Naive B cell (primary cell): ENCODE data around the gene RUBCNL. TPM values are rescaled to one million over a fixed set of nuclear protein-coding genes. Genes with fewer than 3 reads are reported as not detected.
A peak's percentile ranks its signal among the peaks of the same experiment; 100 is the strongest.
"Not testable (repeated sequence)": the region's sequence is repeated elsewhere in the genome, so short reads cannot be mapped to it uniquely, and the experiment has no call there.

Experiments used
- ATAC-seq, 2 donors: fragments of 150-1000 bp; cut with Tn5 transposase; 2 replicates each; pipeline ENCODE4 v1.10.0; 2021; ENCODE audit warnings: low read depth in 2 of 2, mild to moderate bottlenecking in 2 of 2, moderate library complexity in 2 of 2
- DNase-seq: peaks from one replicate; pipeline ENCODE4 v3.0.0; 2022
- H3K27ac Mint-ChIP-seq, 6 donors: one replicate each; pipeline ENCODE4 v1.8.0; 2020 to 2022; ENCODE audit warnings: mild to moderate bottlenecking in 6 of 6, mixed read lengths in 6 of 6, moderate library complexity in 5 of 6, inconsistent platforms in 2 of 6
- H3K27me3 Mint-ChIP-seq, 3 donors: one replicate each; pipeline ENCODE4 v1.8.0; 2021 to 2022; ENCODE audit warnings: mixed read lengths in 3 of 3, mild to moderate bottlenecking in 1 of 3
- H3K36me3 Mint-ChIP-seq, 2 donors: one replicate each; pipeline ENCODE4 v1.8.0; 2020 to 2022; ENCODE audit warnings: mixed read lengths in 2 of 2, inconsistent platforms in 1 of 2, mild to moderate bottlenecking in 1 of 2
- H3K4me1 Mint-ChIP-seq, 3 donors: one replicate each; pipeline ENCODE4 v1.8.0; 2020 to 2022; ENCODE audit warnings: mixed read lengths in 3 of 3, inconsistent platforms in 1 of 3, mild to moderate bottlenecking in 1 of 3, moderate library complexity in 1 of 3
- H3K4me3 Mint-ChIP-seq, 8 donors: one replicate each; pipeline ENCODE4 v1.8.0; 2020 to 2022; ENCODE audit warnings: mild to moderate bottlenecking in 8 of 8, mixed read lengths in 8 of 8, moderate library complexity in 8 of 8, inconsistent platforms in 2 of 8
- H3K9me3 Mint-ChIP-seq, 7 donors: one replicate each; pipeline ENCODE4 v1.8.0; 2020 to 2022; ENCODE audit warnings: mixed read lengths in 7 of 7, mild to moderate bottlenecking in 5 of 7, inconsistent platforms in 2 of 7, moderate library complexity in 1 of 7
- polyA plus RNA-seq, 6 donors: library from polyadenylated mRNA; unstranded; fragments of 300-500 nt; fragmentation: Illumina TruSeq; gene quantifications; one replicate each; pipeline ENCODE4 v1.2.3, GENCODE V29; 2021; ENCODE audit warnings: low read depth in 6 of 6

RUBCNL gene, protein sequence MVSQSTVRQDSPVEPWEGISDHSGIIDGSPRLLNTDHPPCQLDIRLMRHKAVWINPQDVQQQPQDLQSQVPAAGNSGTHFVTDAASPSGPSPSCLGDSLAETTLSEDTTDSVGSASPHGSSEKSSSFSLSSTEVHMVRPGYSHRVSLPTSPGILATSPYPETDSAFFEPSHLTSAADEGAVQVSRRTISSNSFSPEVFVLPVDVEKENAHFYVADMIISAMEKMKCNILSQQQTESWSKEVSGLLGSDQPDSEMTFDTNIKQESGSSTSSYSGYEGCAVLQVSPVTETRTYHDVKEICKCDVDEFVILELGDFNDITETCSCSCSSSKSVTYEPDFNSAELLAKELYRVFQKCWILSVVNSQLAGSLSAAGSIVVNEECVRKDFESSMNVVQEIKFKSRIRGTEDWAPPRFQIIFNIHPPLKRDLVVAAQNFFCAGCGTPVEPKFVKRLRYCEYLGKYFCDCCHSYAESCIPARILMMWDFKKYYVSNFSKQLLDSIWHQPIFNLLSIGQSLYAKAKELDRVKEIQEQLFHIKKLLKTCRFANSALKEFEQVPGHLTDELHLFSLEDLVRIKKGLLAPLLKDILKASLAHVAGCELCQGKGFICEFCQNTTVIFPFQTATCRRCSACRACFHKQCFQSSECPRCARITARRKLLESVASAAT
- polyA plus RNA-seq = 100 to 1,000 TPM; 102 to 156 (median 129) TPM

DNA sequence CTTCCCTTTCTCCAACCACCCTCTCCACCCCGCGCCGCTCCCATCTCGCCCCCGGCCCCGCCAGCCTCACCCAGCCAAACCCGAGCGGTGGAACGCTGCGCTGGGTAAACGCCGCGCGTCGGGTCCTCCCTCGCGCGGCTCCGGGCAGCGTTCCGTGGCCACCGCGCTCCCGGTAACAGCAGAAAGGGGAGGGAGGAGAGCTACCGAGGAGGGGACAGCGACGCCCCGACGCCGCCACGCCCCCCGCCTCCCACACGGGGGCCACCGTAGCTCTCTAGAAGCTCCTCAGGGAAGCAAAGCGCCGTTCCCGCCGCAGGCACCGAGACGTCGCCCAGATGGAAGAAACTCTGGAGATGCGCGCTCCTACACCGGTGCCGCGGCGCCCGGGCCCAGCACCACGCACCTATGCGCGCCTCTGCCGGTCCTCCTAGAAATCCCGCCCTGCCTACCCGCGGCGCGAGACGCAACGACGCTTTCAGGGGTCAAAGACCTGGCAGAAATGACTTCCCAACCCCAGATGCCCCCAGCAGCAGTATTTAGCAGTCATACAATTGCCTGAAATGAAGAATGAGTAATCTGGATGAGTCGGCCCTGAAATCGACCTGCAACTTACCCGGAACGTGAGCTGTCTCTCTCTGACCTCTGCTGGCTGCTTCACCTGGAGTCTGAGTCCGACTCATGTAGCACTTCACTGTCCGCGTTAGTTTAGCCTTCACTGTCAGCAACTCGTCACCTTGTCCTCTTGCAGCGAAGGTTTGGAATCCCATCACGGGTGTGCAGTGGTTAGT is at the start of gene RUBCNL:
Gene RUBCNL (minus strand): TSS at position 189 of the 788 bp plus-strand sequence. CDS start 14,777 bp downstream, outside the sequence.
- Mint-ChIP-seq H3K36me3 (peaks cover 24 to 26% of the 10 kb centered on the region in 2 donors), H3K4me1 (peaks cover 43 to 66% (median 64%) of the 10 kb centered on the region in 3 donors), H3K27me3 (no peaks in the 10 kb centered on the region), H3K4me3 (peak within 1 kb of the TSS; percentile 93 to 100 (median 98)), H3K9me3 (peaks cover 0 to 2% (median 0%) of the 10 kb centered on the region in 7 donors), H3K27ac (peak within 1 kb of the TSS; percentile 78 to 99 (median 97))
- DNase-seq = peak; percentile 64
- ATAC-seq = peak; percentile 37 to 52

DNA sequence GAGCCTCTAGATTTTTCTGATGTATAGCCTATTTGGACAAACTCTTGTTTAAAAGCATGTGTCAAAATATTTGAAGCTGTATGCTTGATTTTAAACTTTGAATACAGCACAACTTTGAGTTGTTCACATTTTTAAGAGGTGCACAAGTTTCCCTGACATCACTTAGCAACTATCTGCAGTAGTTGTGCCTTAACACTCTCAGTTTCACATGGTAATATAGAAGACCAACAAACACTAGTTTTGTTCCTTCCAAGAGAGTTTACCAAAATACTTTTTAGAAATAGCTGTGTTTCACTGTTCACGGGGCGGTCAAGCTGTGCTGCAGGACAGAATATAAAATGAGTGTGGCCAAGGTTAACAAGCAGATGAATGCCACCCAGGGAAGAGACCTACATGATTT is 42.5 kb upstream of the RUBCNL start:
- DNase-seq, ATAC-seq, H3K36me3 Mint-ChIP-seq, H3K9me3 Mint-ChIP-seq, H3K4me1 Mint-ChIP-seq, H3K27me3 Mint-ChIP-seq, H3K27ac Mint-ChIP-seq, H3K4me3 Mint-ChIP-seq: not testable (repeated sequence)

- Mint-ChIP-seq H3K27me3 (no peaks in the 10 kb centered on the region), H3K4me1 (peaks cover 39 to 62% (median 40%) of the 10 kb centered on the region in 3 donors), H3K4me3 (peak overlapping the region in 5 of 8 donors; percentile 7 to 78 (median 35)), H3K27ac (peak overlapping the region in 2 of 6 donors; percentile 21 to 34), H3K9me3 (peaks cover 0 to 4% (median 0%) of the 10 kb centered on the region in 7 donors), H3K36me3 (no peaks in the 10 kb centered on the region)
- ATAC-seq (peak; percentile 14 to 21), DNase-seq (no peak)
Observed at GRCh38 chr13:46405457-46405856, 18.4 kb upstream of the RUBCNL start.

DNA sequence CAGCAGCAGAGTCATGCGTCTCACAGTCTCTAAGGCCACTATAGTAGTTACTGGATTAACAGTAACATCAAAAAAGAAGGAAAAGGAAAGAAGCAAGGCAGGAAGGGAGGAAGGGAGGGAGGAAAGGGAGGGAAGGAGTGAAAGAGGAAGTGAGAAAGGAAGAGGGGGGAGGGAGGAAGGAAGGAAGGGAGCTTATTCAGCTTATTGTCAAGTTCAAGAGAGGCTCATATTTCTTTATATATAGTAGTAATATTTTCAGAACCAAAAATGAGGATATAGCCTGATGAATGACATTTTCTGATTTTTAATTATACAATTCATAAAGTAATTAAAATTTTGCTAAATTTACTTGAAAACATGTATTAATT is 17.7 kb upstream of the RUBCNL start:
- Mint-ChIP-seq H3K27ac (peak overlapping the region; percentile 3 to 87 (median 35)), H3K4me1 (peaks cover 44 to 68% (median 48%) of the 10 kb centered on the region in 3 donors), H3K36me3 (no peaks in the 10 kb centered on the region)

GRCh38 chr13:46403851-46404732 is 17.0 kb upstream of the RUBCNL start:
- H3K36me3 Mint-ChIP-seq = no peaks in the 10 kb centered on the region
- peaks cover 45 to 68% (median 49%) of the 10 kb centered on the region in 3 donors for H3K4me1 Mint-ChIP-seq
- peak overlapping the region in 5 of 8 donors; percentile 5 to 51 (median 23) for H3K4me3 Mint-ChIP-seq
- peak overlapping the region; percentile 21 to 91 (median 70) for H3K27ac Mint-ChIP-seq
- H3K27me3 Mint-ChIP-seq = no peaks in the 10 kb centered on the region
- ATAC-seq (no peak), DNase-seq (no peak)
- peaks cover 0 to 4% (median 0%) of the 10 kb centered on the region in 7 donors for H3K9me3 Mint-ChIP-seq

More for the DNA sequence above, 17.7 kb upstream of the RUBCNL start:
- no peak for DNase-seq
- no peaks in the 10 kb centered on the region for H3K27me3 Mint-ChIP-seq
- ATAC-seq = no peak
- peak overlapping the region in 5 of 8 donors; percentile 4 to 53 (median 22) for H3K4me3 Mint-ChIP-seq
- peaks cover 0 to 4% (median 0%) of the 10 kb centered on the region in 7 donors for H3K9me3 Mint-ChIP-seq

DNA sequence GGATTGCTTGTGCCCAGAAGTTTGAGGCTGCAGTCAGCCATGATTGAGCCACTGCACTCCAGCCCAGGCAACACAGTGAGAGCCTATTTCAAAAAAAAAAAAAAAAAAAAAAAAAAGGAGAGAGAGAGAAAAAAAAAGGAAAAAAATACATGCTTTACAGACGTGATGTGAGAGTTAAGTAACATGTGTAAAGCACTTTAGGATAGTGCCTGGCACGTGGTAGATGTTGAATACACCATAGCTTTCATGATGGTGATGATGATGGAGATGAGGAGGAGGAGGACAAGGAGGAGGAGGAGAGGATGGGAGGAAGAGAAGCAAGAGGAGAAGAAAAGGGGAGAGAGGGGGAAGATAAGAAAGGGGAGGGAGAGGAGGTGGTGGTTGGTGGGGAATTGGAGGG is 15.1 kb upstream of the RUBCNL start:
- H3K9me3 Mint-ChIP-seq = peaks cover 0 to 4% (median 0%) of the 10 kb centered on the region in 7 donors
- no peaks in the 10 kb centered on the region for H3K27me3 Mint-ChIP-seq
- ATAC-seq (no peak), DNase-seq (no peak)
- H3K36me3 Mint-ChIP-seq = no peaks in the 10 kb centered on the region
- H3K4me3 Mint-ChIP-seq = peak overlapping the region in 2 of 8 donors; percentile 21 to 51
- H3K4me1 Mint-ChIP-seq = peaks cover 49 to 72% (median 49%) of the 10 kb centered on the region in 3 donors
- peak overlapping the region; percentile 22 to 93 (median 66) for H3K27ac Mint-ChIP-seq

DNA sequence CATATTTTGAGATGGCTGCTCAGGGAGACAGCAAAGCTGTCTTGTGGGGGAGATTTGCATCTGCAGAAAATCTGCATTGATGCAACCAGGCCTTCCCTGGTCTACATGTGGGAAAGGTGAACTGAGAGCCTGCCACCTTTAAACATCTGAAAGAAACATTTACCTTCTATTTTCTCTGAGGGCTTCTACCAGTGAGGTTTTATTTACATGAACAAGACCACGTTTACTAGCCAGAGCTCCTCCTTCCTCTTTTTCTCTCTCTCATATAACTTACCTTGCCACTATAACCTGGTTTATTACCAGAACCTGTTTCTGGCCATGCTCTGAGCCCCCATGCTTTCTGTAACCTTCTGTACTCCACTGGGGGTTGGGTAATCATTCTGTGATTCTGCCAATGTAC is 14.4 kb upstream of the RUBCNL start:
- Mint-ChIP-seq H3K27me3 (no peaks in the 10 kb centered on the region), H3K9me3 (peaks cover 0 to 4% (median 0%) of the 10 kb centered on the region in 7 donors), H3K4me3 (peak overlapping the region in 5 of 8 donors; percentile 2 to 54 (median 24)), H3K27ac (peak overlapping the region; percentile 42 to 93 (median 78)), H3K36me3 (no peaks in the 10 kb centered on the region), H3K4me1 (peaks cover 49 to 72% (median 49%) of the 10 kb centered on the region in 3 donors)
- ATAC-seq = peak; percentile 87 to 88
- DNase-seq = peak; percentile 53

- H3K27ac Mint-ChIP-seq = no peak overlapping the region
- ATAC-seq (no peak), DNase-seq (no peak)
- H3K27me3 Mint-ChIP-seq = no peaks in the 10 kb centered on the region
- H3K4me1 Mint-ChIP-seq = peaks cover 34 to 48% (median 35%) of the 10 kb centered on the region in 3 donors
- no peaks in the 10 kb centered on the region for H3K9me3 Mint-ChIP-seq
- no peaks in the 10 kb centered on the region for H3K36me3 Mint-ChIP-seq
- H3K4me3 Mint-ChIP-seq = no peak overlapping the region
Observed at GRCh38 chr13:46396341-46396740, 9.3 kb upstream of the RUBCNL start.

GRCh38 chr13:46392967-46393366 is 5.9 kb upstream of the RUBCNL start:
- Mint-ChIP-seq H3K27ac (peak overlapping the region in 4 of 6 donors; percentile 42 to 76 (median 66)), H3K27me3 (no peaks in the 10 kb centered on the region), H3K4me3 (peak overlapping the region in 3 of 8 donors; percentile 23 to 72 (median 38)), H3K36me3 (no peaks in the 10 kb centered on the region), H3K9me3 (no peaks in the 10 kb centered on the region), H3K4me1 (peaks cover 47 to 52% (median 48%) of the 10 kb centered on the region in 3 donors)
- no peak for DNase-seq
- peak; percentile 22 to 29 for ATAC-seq

DNA sequence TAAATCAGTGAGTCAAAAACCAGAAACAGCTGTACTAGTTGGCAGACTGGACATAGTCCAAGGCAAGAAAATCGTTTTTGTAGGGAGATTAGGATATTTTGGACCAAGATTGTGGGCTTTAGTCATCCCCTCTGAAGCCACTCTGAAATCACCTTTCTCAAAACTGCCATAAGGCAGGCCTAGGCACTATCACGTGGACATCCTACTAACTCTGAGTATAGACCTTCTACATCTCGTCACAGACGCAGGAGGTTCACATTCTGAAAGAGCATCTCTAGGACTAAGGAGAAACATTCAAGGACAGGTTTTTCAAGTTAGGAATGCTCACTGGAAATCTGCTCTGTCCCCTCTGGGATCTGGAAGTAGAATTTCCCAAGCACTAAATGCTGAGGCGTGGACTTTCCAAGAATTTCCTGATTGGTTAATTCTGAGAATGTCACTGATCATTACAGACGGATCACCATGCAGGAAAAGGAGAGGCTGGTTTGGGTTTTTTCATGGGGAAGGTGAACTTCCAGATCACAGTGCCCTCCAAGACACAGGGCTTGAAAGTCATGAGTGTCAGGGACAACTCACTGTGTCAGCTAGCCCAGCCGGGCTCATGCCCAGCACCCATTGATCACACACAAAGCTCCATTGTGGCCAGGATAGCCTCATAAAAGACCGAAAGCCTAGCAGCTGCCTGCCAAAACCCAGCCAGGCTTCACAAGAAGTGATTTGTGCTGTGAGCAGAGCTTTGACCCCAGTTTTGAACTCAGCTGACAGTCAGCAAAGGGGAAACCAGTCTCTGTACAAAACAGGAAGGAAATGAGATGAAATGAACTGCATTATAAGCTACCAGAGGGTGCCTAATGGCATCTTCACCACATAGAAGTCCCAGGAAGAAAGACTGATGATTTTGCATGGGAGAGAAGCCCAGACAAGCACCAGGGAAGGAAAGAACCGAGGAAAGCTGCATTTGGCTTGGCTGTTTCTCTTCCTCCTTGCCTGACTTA is 2.7 kb upstream of the RUBCNL start:
- Mint-ChIP-seq H3K4me3 (peak overlapping the region; percentile 72 to 100 (median 90)), H3K36me3 (peaks cover 16 to 18% of the 10 kb centered on the region in 2 donors), H3K4me1 (peaks cover 51 to 71% (median 63%) of the 10 kb centered on the region in 3 donors), H3K9me3 (peaks cover 0 to 2% (median 0%) of the 10 kb centered on the region in 7 donors), H3K27me3 (no peaks in the 10 kb centered on the region), H3K27ac (peak overlapping the region; percentile 76 to 97 (median 94))
- DNase-seq (peak; percentile 78), ATAC-seq (peak; percentile 74 to 79)

DNA sequence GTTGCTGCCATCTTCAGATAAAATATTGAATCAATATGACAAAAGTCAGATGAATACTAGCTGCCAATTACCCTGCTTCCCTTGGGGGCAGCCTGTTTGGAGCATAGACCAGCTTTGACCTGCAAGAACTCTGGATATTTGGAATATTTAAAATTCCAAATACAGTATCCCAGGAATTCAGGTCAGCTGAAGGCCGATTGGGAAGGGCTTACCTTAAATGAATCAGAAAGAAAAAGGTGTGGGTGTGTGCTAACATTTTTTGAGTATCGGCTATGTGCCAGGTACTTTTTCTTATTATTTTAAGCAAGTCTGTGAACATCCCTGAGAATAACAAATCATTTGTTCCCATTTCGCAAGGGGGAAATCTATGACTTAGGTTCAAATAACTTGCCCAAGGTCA is 1.8 kb upstream of the RUBCNL start:
- H3K9me3 Mint-ChIP-seq = peaks cover 0 to 2% (median 0%) of the 10 kb centered on the region in 7 donors
- H3K27ac Mint-ChIP-seq = peak overlapping the region; percentile 76 to 97 (median 94)
- H3K4me3 Mint-ChIP-seq = peak overlapping the region; percentile 63 to 100 (median 98)
- no peak for ATAC-seq
- DNase-seq = no peak
- H3K4me1 Mint-ChIP-seq = peaks cover 49 to 68% (median 64%) of the 10 kb centered on the region in 3 donors
- H3K27me3 Mint-ChIP-seq = no peaks in the 10 kb centered on the region
- peaks cover 17 to 18% of the 10 kb centered on the region in 2 donors for H3K36me3 Mint-ChIP-seq
